ENCODE results near the gene FNDC3B.

- TF ChIP-seq CTCF (IDR thresholded peaks at IDR 0.05; ENCODE audit: extremely low read depth in 1 of 2, insufficient read depth in 1 of 2, low read depth in 1 of 2, low read length in 2 of 2) (no peak), EZH2 (IDR thresholded peaks at IDR 0.05; ENCODE audit: borderline replicate concordance, low read depth, low read length, severe bottlenecking) (no peak), POLR2A (IDR thresholded peaks at IDR 0.05; ENCODE audit: low read depth, low read length) (no peak), FOS (IDR thresholded peaks at IDR 0.05; ENCODE audit: borderline replicate concordance, insufficient read depth, low read length) (no peak), GATA2 (IDR thresholded peaks at IDR 0.05; ENCODE audit: insufficient read depth, insufficient read length, low read depth, low read length) (no peak), MAX (IDR thresholded peaks at IDR 0.05; ENCODE audit: insufficient read depth, insufficient read length) (no peak), POLR2AphosphoS5 (IDR thresholded peaks at IDR 0.05; ENCODE audit: insufficient read depth, low read depth, low read length) (no peak), JUN (IDR thresholded peaks at IDR 0.05; ENCODE audit: borderline replicate concordance, insufficient read depth, insufficient read length, low read depth) (no peak), MYC (IDR thresholded peaks at IDR 0.05; ENCODE audit: low read depth, low read length) (no peak)
These were observed 271.0 kb downstream of the FNDC3B start for GRCh38 chr3:172310428-172310760.
